HG03175 (cell line): ENCODE data around the gene MINDY1.

Experiments used
- ATAC-seq: cut with Tn5 transposase; IDR thresholded peaks from one replicate; pipeline ENCODE4 v1.9.1; 2021; ENCODE audit warnings: mild to moderate bottlenecking, moderate library complexity; ENCODE audit not compliant: unreplicated experiment

The MINDY1 gene

GRCh38 chr1:151012684-151013471 is 6.2 kb upstream of the MINDY1 start:
- ATAC-seq, result no peak

GRCh38 chr1:151011154-151011850 is 4.6 kb upstream of the MINDY1 start:
- ATAC-seq, result no peak

DNA sequence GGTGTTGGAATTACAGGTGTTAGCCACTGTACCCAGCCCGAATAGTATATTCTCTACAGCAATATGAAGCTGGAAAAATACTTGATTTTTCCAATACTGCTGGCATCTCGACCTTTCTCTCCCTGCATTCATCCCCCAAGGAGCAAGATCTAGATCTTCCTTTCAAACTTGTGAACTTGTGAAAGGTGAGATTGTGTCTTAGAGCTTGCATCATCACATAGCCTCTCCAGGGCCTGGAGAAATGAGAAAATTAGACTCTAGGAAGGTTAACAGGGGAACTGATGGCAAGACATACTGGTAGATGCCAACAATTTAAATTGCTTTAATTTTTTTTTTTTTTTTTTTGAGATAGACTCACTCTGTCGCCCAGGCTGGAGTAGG is 3.6 kb upstream of the MINDY1 start:
- no peak for ATAC-seq

- no peak for ATAC-seq
These were observed 3.1 kb upstream of the MINDY1 start for GRCh38 chr1:151009674-151010345.

GRCh38 chr1:151009206-151009587 is 2.5 kb upstream of the MINDY1 start:
- ATAC-seq, result no peak

DNA sequence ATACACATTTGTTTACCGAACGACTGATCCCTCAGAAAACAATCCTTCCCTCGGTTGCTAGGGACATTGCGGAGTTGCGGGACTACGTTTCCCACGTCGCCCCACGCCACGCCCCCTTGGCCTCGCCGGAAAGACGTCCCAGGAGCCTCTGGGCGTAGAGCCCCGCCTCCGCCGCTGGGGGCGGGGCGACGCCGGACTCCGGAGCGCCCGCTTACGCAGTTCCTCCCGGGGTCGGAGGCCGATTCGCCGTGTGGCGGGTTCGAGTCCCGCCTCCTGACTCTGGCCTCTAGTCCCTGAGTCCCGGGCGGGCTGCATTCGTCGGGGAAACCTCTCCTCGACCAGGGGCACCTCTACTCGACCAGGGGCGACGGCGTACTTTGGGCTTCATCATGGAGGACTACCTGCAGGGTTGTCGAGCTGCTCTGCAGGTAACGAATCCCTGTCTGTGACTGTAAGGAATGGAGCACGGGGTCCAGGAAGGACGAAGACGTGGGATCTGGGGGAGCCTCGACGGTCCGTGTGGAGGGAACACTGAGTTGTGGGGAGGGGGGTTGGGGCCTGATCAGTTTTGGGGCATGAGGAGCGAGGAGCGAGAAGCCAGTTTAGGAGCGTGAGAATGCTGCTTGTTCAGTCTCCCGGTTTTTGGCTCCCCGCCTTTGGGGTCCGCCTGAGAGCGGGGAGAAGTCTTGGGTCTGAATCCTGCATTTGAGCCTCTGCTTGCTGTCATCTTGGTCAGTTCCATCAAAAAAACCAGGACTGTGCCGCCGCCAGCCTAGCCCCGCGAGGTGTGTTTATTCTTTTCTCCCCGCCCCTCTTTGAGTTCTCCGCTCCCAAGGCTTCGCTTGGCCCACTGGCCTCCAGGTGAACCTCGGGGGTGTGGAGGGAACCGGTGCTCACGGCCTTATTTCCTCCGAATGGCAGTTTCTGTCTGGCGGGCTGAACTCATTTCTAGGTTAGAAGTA is 1.8 kb upstream of the MINDY1 start, which contains the start of gene PRUNE1:
Gene PRUNE1, plus strand, starts transcription at position 206 of the 962 bp plus-strand sequence. Its CDS starts 184 bp downstream, at position 390.
- peak; percentile 71 for ATAC-seq

- no peak for ATAC-seq
These were observed 1.1 kb upstream of the MINDY1 start for GRCh38 chr1:151007853-151008243.

GRCh38 chr1:151005729-151006319 is 878 bp downstream of the MINDY1 start:
- ATAC-seq, result no peak

DNA sequence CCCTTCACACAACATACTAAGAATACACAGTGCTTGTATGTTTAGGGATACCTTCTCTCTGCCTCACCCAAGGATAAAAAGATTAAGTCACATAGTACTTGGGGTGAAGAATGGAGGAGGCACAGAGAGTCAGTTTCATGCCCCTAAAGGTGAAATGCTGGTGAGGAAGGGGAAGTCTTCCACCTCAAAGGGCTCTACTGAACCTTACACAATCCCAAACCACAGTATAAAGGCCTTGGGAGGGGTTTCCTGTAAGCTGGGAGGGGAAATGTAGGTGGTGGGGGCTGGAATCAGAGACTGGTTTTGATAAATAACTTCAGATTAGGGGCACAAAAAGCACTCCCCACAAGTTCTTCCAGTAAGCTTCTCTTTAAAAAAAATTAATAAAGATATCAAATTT is 3.5 kb downstream of the MINDY1 start:
- no peak for ATAC-seq

DNA sequence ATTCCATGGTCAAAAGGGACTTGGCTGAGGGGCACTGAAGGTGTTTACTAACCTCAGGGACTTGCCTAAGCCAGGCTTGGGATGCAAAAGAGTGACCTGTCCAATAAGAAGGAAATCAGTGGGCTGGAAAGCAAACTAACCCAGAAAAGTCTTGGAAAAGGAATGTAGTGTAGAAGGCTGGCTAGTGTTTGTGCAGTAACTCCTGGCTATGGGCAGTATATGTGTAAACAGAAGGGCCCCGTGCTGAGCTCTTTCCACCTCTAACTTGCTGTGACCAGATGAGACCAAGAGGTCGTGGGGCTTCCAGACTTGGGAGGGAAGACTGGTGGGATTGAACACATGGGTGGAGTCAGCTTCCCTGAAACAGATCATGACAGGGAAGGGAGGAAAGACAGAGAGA is 4.1 kb downstream of the MINDY1 start:
- no peak for ATAC-seq

DNA sequence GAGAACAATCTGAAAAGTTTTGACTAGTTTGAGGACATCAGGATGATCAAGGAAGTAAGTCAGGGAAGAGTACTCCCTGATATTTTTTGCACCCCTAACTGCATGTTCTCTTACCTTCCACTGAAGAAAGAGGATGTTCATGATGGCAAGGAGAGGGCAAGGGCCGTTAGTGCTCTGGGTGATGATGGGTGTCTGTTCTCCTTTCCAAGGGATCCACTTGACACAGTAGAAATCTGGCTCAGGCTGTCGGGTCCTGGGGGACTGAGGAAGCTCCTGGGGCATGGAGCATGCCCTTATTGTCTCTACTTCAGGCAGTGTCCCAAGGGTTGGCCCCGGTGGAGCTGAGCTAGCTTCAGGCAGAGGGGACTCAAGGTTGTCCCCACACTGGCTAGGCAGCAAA is 4.7 kb downstream of the MINDY1 start:
- ATAC-seq, result no peak

DNA sequence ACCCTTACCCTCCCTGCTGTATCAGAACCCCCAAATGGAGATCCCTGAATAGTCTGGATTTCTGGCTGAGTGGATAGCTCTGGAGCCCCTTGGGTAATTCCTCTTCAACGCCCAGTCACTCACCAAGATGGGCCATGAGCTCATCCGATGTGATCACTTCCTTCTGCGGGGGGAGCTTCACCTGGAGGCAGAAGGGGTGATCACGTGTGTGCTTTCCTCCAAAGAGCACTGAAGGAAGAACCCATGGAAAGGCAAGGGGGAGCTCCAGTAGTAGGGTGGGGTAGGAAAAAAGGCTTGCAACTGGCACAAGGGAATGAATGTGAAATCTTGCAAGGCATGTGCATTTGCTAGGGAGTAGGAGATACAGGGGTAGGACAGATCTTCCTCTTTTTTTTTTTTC is 5.1 kb downstream of the MINDY1 start:
- no peak for ATAC-seq

GRCh38 chr1:151000408-151000807 is 6.3 kb downstream of the MINDY1 start:
- no peak for ATAC-seq

GRCh38 chr1:150999926-151000325 is 6.8 kb downstream of the MINDY1 start:
- ATAC-seq, result no peak

DNA sequence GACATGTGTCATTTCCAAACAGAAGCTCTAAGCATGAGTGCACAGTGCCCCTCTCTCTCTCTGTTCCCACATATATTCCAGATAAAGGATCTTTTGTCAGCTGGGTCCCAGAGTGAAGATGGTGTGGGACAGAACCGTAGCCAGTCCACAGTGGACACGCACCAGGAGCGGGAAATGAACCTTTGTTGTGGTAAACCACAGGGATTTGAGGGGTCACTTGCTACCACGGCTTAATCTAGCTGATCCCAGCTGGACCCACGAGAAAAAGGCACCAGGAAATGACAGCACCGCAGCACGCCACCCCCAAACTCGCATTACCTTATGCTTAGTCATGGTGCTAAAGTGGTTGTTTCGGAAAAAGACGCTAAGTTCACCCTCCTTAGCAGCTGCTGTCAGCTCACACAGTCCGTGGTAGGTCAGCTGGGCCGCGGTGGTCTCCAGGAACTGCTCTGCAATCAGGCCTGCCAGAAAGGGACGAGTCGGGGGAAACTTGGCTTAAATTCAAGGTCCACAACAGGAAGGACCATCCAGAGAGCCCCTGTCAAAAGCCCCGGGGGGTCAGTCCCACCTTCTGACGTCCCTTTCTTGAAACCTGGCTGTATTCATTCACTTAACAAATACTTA is 7.5 kb downstream of the MINDY1 start:
- ATAC-seq, result no peak

DNA sequence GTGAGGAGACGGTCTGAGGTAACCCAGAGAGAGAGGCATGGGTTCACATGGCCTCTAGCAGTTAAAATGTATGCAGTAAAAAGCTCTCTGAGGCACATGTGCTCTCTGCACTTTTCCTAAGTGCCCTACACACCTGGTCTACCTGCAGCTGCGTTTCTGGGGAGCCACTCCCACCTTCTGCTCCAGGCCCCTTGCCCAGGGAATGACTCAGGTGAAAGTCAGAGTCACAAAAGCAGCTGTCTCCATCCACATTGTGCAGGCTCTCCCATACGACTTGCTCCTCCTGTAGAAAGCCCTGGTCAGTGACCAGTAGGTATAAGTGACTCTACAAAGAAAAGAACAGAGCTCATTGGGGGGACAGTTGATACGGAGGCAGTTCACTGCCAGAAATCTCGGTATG is 8.8 kb downstream of the MINDY1 start:
- no peak for ATAC-seq

DNA sequence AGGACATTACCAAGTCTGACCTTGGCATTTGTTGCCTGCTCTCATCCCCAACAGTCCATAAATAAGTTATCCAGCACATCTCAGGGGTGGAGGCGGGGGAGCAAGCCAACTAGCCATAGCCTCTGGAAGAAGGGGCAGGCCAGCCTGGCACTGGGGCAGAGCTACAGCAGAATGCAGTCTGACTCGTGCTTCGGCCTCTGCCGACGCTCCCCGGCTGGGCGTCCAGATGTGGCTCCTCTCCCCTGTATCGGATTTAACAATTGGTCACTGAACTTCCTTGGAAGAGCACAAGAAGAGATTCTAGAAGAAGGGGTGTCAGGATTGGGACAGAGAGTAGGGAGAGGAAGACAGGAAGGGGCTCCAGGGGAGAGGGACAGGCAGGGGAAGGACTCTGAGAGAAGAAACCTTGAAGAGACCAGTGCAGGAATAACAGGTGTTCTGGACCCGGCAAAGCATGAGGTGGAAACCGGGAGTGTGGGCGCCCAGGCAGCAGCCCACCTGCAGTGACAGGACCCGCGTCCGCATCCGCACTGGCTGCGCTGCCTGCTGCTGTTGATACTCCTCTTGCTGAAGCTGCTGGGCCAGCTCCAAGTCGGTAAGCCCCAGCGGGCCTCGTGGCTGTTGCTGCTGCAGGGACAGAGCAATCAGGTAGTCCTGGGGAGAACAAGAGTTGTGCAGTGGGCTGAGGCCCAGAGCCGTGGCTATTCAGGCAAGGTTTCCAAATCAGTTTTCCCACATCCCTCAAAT is 9.4 kb downstream of the MINDY1 start:
- ATAC-seq, result no peak

GRCh38 chr1:150995896-150996295 is 10.8 kb downstream of the MINDY1 start:
- no peak for ATAC-seq

GRCh38 chr1:150995460-150995859 is 11.2 kb downstream of the MINDY1 start:
- ATAC-seq, result no peak
